Measurements from ENCODE around the gene RAB11A.

DNA sequence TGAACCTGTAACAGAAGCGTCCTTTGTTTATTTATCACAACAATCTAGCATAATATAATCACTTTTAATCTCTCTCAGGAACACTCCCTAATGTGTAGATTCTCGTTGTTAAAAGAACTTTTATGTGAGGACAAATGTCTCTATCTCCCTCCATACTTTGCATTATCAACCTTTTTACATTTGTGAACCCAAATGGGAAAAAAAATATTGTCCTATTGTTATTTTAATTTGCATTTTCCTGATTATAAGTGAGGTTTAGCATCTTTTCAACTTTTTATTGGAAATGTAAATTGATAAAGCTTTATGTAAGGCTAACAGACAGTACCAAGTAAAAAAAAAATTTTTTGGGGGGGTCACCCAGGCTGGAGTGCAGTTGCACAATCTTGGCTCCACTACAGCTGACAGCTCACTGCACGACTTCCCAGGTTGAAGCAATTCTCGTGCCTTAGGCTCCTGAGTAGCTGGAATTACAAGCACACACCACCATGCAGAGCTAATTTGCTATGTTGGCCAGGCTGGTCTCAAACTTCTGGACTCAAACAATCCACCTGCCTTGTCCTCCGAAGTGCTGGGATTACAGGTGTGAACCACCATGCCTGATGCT lies 44.2 kb upstream of the RAB11A start:
- TF ChIP-seq RARB (CRISPR knock-in tag; IDR thresholded peaks at IDR 0.05): no peak
- no peak for TF ChIP-seq ARNTL (CRISPR knock-in tag; IDR thresholded peaks at IDR 0.05; ENCODE audit: borderline replicate concordance, low read depth)
- TF ChIP-seq PATZ1 (CRISPR knock-in tag; IDR thresholded peaks at IDR 0.05; ENCODE audit: borderline replicate concordance): no peak

Measured in SK-N-SH treated with all-trans-retinoic acid at 6 μM for 48 hours (cell line).